VCaP (cell line): ENCODE results near the gene P2RY11.

Experiments used
- H3K27ac ChIP-seq: fragments of 450-650 bp; 2 replicates; pipeline ENCODE4 v1.5.1; 2017
- TF ChIP-seq, protein P1 (sequence below): fragments of 450-650 bp; conservative IDR thresholded peaks from 2 replicates; pipeline ENCODE4 v1.5.1; 2017; ENCODE audit warnings: mild to moderate bottlenecking, moderate library complexity

P2RY11 gene

DNA sequence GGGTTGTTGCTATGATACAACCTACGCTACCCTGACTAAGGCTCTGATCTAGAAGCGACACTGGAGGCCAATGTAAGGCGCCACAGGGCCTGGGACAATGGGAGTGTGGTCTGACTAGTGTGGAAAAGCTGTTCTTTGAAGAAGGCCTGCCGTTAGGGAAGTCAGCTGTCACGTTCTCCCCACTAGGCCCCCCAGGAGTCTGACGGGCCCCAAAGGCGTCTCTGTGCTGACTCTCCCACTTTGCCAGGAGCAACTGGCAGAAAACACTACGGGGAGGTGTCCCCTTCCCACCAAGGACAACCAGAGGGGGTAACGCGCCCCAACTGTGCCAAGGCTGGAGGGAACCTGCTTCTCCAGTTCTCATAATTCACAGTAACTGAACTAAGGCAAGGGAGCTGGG is 33.5 kb downstream of the P2RY11 start:
- TF ChIP-seq, protein P1, sequence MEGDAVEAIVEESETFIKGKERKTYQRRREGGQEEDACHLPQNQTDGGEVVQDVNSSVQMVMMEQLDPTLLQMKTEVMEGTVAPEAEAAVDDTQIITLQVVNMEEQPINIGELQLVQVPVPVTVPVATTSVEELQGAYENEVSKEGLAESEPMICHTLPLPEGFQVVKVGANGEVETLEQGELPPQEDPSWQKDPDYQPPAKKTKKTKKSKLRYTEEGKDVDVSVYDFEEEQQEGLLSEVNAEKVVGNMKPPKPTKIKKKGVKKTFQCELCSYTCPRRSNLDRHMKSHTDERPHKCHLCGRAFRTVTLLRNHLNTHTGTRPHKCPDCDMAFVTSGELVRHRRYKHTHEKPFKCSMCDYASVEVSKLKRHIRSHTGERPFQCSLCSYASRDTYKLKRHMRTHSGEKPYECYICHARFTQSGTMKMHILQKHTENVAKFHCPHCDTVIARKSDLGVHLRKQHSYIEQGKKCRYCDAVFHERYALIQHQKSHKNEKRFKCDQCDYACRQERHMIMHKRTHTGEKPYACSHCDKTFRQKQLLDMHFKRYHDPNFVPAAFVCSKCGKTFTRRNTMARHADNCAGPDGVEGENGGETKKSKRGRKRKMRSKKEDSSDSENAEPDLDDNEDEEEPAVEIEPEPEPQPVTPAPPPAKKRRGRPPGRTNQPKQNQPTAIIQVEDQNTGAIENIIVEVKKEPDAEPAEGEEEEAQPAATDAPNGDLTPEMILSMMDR: no peak
- H3K27ac ChIP-seq: no peak overlapping the region

DNA sequence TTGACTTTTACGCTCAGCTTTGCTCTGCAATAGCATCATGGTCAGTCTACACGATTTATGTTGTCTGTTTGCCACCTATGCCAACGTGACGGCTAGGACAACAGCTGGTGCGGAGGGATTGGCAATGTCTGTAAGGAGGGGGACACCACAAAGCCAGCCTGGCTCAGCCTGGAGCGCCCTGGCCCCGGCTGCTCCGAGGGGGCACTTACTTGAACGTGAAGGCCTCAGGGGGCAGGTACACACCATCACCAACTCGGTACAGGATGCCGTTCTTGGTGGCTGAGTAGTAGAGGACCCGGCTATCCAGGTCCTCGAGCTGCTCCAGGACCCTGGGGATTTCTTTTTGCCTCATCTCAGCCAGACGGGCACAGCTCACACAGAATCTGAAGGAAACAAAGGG is 34.6 kb downstream of the P2RY11 start:
- H3K27ac ChIP-seq: no peak overlapping the region
- TF ChIP-seq, protein P1: no peak

DNA sequence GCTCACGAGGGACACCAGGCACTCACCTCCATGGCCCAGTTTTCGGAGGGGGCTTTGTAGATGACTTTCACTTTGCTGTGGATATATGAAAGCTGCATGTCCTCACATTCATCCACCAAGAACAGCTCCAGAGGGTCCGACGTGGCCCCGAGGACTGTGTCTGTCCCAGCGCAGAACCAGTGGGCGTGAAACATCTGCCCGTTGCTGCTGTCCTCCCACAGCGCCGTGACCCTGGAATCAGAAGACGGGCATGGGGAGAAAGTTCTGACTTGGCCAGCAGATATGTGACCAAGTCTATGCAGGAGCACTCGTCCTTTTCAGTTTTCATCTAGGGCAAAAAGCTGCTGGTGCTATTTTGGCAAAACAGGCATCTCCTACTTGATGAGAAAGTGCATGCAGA is 37.9 kb downstream of the P2RY11 start:
- H3K27ac ChIP-seq: no peak overlapping the region
- TF ChIP-seq, protein P1: no peak

DNA sequence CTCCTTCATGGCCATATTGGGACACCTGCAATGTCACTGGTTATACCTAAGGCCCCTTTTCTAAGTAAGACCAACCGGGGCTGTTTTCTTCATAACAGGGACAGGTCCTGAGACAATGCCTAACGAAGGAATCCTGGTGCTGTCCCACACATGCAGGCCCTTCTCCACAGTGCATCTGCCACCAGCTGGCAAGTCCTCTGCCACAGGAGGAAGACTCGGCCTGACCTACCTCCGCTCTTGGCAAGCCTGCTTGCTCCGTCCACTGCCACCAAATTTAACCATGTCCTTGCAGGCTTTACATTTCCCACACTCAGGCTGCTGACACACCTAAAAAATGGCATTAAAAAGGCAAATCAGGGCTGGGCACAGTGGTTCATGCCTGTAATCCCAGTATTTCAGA is 40.0 kb downstream of the P2RY11 start:
- TF ChIP-seq, protein P1: no peak
- H3K27ac ChIP-seq: no peak overlapping the region

DNA sequence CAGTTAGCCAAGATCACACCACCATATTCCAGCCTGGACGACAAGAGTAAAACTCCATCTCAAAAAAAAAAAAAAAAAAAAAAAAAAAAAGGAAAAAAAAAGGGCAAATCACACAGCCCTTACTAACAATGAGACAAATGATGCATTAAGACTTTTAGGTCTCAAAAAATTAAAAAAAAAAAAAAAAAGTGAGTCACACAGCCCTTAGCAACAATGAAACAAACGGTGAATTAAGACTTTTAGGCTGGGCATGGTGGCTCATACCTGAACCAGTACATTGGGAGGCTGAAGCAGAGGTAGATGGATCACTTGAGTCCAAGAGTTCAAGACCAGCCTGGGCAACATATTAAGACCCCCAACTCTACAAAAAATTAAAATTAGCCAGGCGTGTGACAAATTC is 40.6 kb downstream of the P2RY11 start:
- TF ChIP-seq, protein P1: no peak
- H3K27ac ChIP-seq: no peak overlapping the region

DNA sequence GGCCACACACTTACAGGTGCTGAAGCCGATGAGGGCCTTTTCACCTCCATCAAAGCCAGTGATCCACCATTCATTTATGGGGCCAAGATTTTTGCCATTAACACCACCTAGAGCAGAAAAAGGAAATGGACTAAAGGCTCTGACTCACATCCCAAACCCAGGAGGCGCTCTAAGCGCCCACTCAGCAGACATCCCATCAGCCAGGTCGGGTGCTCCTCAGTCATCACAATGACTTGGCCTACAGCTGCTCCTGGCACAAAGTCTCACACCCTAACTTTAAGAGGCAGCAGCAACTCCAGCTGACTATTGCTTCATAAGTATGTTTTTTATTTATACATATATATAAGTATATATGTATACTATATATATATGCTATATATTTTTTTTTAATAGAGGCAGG is 44.3 kb downstream of the P2RY11 start:
- TF ChIP-seq, protein P1: no peak
- no peak overlapping the region for H3K27ac ChIP-seq

DNA sequence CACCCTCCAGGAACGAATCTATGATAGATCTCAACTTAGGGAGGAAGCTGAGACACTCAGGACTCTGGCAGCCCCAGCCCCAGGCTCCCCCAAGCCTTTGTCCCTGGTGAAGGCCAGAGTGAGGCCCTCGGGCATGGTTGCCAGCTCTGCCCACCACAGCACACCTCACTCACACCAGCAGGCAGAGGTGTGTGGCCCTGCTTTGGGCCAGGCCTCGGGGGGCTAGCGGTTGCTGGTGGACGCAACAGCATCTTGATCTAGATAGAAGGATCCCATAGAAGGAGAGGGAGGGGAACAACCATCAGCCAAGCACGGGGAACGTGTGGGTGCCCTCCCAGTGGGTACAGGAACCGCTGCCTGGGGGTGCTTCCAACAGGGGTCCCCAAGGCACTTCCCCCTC is 46.6 kb downstream of the P2RY11 start:
- TF ChIP-seq, protein P1: no peak

DNA sequence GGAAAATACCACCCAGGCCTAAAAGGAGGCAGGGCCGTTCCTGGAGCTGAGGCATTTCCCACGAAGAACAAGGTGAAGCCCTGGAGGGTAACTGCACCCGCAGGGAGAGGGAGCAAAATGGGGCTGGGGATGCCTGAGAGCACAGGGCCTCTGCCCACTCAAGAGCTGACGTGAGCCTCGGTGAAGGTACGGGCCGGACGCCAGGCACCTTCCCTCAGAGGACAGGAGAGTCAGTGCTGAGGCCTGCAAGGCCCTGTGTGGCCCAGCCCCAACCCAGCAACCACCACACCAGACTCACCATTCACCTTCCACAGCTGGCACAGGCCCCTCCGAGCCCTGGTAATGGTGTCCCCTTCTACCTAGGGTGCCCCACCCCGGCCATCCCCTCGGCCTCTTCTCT is 47.0 kb downstream of the P2RY11 start:
- TF ChIP-seq, protein P1: no peak
- H3K27ac ChIP-seq: no peak overlapping the region

More for the DNA sequence above, 46.6 kb downstream of the P2RY11 start:
- H3K27ac ChIP-seq: no peak overlapping the region
